WI38 (cell line): ENCODE results near the gene RABEP1.

Source experiments
- H3K4me3 ChIP-seq: 2 replicates; pipeline ENCODE4 v1.5.1; 2011; ENCODE audit warnings: low read depth, mild to moderate bottlenecking, control low read depth, low read length
- TF ChIP-seq, protein P1 (sequence below): IDR thresholded peaks from 2 replicates; pipeline ENCODE4 v1.5.1; 2012; ENCODE audit warnings: low read depth, mild to moderate bottlenecking, control low read depth, low read length

Gene RABEP1

GRCh38 chr17:5241861-5242671, 40.0 kb upstream of the RABEP1 start:
- TF ChIP-seq, protein P1, sequence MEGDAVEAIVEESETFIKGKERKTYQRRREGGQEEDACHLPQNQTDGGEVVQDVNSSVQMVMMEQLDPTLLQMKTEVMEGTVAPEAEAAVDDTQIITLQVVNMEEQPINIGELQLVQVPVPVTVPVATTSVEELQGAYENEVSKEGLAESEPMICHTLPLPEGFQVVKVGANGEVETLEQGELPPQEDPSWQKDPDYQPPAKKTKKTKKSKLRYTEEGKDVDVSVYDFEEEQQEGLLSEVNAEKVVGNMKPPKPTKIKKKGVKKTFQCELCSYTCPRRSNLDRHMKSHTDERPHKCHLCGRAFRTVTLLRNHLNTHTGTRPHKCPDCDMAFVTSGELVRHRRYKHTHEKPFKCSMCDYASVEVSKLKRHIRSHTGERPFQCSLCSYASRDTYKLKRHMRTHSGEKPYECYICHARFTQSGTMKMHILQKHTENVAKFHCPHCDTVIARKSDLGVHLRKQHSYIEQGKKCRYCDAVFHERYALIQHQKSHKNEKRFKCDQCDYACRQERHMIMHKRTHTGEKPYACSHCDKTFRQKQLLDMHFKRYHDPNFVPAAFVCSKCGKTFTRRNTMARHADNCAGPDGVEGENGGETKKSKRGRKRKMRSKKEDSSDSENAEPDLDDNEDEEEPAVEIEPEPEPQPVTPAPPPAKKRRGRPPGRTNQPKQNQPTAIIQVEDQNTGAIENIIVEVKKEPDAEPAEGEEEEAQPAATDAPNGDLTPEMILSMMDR, result no peak
- no peak overlapping the region for H3K4me3 ChIP-seq

- TF ChIP-seq, protein P1, result no peak
- H3K4me3 ChIP-seq, result no peak overlapping the region
These were observed 34.5 kb upstream of the RABEP1 start for GRCh38 chr17:5247621-5248020.

- no peak overlapping the region for H3K4me3 ChIP-seq
- TF ChIP-seq, protein P1, result no peak
These were observed 33.1 kb upstream of the RABEP1 start for GRCh38 chr17:5248821-5249479.

GRCh38 chr17:5249615-5250014, 32.5 kb upstream of the RABEP1 start:
- TF ChIP-seq, protein P1, result peak; percentile 46
- H3K4me3 ChIP-seq, result no peak overlapping the region

DNA sequence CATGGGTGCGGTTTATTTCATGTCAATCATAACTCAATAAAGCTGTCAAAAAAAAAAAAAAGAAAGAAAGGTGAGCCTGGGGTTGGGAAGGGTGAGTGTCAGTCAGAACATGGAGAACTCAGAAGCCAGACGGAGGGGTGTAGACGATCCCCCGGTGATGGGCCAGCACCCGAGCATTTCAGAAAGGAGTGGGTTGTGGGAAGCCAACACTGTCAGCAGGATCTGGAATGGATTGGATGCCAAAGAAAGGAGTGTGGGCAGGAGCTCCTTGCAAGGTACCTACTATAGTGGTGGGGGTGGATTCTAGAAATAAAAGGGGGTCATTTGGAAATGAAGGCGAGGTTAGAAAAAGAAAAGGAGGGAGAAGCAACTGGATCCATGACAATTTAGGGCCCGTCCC, 27.7 kb upstream of the RABEP1 start:
- H3K4me3 ChIP-seq, result no peak overlapping the region
- TF ChIP-seq, protein P1, result no peak

DNA sequence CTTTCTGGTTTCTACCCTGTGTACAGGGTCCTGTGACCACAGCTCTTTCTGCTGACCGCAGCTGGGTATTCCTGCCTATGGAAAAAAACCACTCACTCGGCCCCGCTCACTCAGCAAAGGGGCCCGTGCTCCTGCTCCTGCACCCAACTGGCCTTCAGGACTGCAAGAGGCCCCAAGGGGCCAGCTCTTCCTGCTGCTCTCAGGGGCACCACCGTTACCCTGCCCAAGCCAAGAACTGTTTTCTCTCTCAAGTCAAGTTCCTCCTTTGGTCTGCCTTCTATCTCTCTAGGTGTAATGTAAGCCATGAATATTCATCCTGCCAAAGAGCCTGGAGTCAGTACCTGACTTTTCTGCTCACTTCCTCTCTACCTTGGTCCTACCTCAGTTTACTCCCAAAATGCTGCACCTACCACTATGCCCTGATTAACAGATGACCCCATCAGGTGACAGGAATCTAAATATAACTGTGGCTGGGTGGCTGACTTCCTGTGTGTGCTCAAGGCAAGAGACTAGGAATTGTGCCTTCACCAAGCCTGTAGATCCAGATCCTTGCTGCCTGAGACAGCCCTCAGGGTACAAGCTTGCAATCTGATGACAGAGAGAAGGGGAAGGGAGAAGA, 27.1 kb upstream of the RABEP1 start:
- no peak overlapping the region for H3K4me3 ChIP-seq
- TF ChIP-seq, protein P1, result no peak

- TF ChIP-seq, protein P1, result no peak
- H3K4me3 ChIP-seq, result no peak overlapping the region
These were observed 25.0 kb upstream of the RABEP1 start for GRCh38 chr17:5257124-5257523.
